ENCODE data around the gene CFDP1. TPM values are rescaled to one million over a fixed set of nuclear protein-coding genes. Genes with fewer than 3 reads are reported as not detected.
"Not testable (repeated sequence)": the region's sequence is repeated elsewhere in the genome, so short reads cannot be mapped to it uniquely, and the experiment has no call there.

The CFDP1 gene
- total and polyA plus RNA-seq, 4 donors: 55.4 to 164 (median 132) TPM

DNA sequence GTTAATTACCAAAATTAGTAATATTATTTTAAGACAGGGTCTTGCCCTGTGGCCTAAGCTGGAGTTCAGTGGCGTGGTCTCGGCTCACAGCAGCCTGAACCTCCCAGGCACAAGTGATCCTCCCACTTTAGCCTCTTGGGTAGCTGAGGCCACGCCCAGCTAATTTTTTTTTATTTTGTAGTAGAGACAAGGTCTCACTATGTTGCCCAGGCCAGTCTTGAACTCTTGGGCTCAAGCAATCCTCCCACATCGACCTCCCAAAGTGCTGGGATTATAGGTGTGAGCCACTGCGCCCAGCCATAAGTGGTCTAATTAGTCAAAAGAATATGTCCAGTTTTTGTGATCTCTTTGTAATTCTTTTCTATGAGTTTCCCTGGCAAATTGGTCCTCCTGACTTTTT, 12.0 kb upstream of the CFDP1 start:
- no CpG with 5 or more reads among the region's 5 CpGs for WGBS (ENCODE audit: insufficient coverage)
- Histone ChIP-seq H3K9me3 (ENCODE audit: control insufficient read depth, insufficient read depth, low read length) (no peaks in the 10 kb centered on the region), H3K36me3 (ENCODE audit: control insufficient read depth, insufficient read depth, low read length) (peaks cover 9% of the 10 kb centered on the region), H3K4me1 (ENCODE audit: control insufficient read depth, insufficient read depth, low read length) (no peaks in the 10 kb centered on the region), H3K4me3 (ENCODE audit: low read depth, low read length) (no peak overlapping the region), H3K27me3 (ENCODE audit: control insufficient read depth, insufficient read depth, low read length) (no peaks in the 10 kb centered on the region), H3K27ac (ENCODE audit: low read depth, low read length) (no peak overlapping the region)
- no peak for DNase-seq (ENCODE audit: low read depth in 4 of 6, low spot score in 6 of 6)

DNA sequence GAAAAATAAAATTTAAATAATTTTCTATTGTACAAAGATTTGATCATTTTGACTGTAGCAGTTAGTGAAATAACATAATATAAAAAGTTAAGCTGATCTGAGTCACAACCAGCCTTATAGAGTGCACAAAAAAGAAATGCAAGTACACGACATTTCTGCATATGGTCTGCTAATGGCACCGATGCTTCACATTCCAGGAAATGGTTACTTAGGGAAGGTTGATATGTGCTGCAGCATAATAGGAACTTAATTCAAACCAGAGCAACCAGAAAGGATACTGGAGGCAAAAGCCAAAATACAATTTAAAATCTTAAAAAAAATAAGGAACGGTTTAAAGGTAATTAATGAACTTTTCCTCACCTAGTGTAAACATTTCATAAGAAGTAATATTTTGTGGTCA, 10.0 kb upstream of the CFDP1 start:
- DNase-seq (ENCODE audit: low read depth in 4 of 6, low spot score in 6 of 6): no peak
- H3K27ac ChIP-seq (ENCODE audit: low read depth, low read length): no peak overlapping the region
- no peaks in the 10 kb centered on the region for H3K27me3 ChIP-seq (ENCODE audit: control insufficient read depth, insufficient read depth, low read length)
- WGBS (ENCODE audit: insufficient coverage): no CpG with 5 or more reads among the region's 3 CpGs
- H3K4me1 ChIP-seq (ENCODE audit: control insufficient read depth, insufficient read depth, low read length): no peaks in the 10 kb centered on the region
- peaks cover 1% of the 10 kb centered on the region for H3K36me3 ChIP-seq (ENCODE audit: control insufficient read depth, insufficient read depth, low read length)
- H3K9me3 ChIP-seq (ENCODE audit: control insufficient read depth, insufficient read depth, low read length): no peaks in the 10 kb centered on the region
- H3K4me3 ChIP-seq (ENCODE audit: low read depth, low read length): no peak overlapping the region

DNA sequence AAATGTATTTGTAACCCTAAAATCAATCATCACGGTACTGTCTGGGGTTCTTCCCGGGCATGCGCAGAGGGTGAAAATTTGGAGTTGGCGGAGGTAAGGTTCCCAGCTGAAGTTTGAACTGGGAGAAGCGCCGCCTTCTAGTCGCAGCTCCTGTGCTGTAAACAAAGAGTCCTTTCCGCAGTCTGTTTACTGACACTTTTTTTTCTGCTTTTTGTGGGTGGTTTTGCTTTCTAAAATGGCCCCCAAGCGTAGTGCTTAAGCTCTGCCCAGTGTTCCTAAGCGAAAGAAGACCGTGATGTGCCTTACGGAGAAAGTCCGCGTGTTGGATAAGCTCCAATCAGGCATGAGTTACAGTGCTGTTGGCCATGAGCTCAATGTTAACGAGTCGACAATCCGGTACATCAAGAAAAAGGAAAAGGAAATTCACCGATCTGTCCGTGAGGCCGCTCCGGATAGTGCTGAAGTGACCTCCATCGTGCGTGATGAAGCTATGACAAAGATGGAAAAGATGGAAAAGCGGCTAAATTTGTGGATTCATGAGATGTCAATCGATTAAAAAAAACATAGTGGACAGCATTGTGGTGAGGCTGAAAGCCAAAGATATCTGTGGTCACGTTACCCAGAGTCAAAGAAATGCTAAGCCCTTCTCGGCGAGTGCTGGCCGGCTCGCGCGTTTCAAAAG, 570 bp upstream of the CFDP1 start:
- Histone ChIP-seq H3K9me3 (ENCODE audit: control insufficient read depth, insufficient read depth, low read length) (no peaks in the 10 kb centered on the region), H3K36me3 (ENCODE audit: control insufficient read depth, insufficient read depth, low read length) (peaks cover 3% of the 10 kb centered on the region), H3K27ac (ENCODE audit: low read depth, low read length) (peak overlapping the region; percentile 97), H3K27me3 (ENCODE audit: control insufficient read depth, insufficient read depth, low read length) (no peaks in the 10 kb centered on the region), H3K4me3 (ENCODE audit: low read depth, low read length) (peak overlapping the region; percentile 98), H3K4me1 (ENCODE audit: control insufficient read depth, insufficient read depth, low read length) (peaks cover 34% of the 10 kb centered on the region)
- peak in 5 of 6 donors; percentile 68 to 97 (median 82) for DNase-seq (ENCODE audit: low read depth in 4 of 6, low spot score in 6 of 6)
- WGBS (ENCODE audit: insufficient coverage): 2% methylated on average over 30 of the region's 32 CpGs

DNA sequence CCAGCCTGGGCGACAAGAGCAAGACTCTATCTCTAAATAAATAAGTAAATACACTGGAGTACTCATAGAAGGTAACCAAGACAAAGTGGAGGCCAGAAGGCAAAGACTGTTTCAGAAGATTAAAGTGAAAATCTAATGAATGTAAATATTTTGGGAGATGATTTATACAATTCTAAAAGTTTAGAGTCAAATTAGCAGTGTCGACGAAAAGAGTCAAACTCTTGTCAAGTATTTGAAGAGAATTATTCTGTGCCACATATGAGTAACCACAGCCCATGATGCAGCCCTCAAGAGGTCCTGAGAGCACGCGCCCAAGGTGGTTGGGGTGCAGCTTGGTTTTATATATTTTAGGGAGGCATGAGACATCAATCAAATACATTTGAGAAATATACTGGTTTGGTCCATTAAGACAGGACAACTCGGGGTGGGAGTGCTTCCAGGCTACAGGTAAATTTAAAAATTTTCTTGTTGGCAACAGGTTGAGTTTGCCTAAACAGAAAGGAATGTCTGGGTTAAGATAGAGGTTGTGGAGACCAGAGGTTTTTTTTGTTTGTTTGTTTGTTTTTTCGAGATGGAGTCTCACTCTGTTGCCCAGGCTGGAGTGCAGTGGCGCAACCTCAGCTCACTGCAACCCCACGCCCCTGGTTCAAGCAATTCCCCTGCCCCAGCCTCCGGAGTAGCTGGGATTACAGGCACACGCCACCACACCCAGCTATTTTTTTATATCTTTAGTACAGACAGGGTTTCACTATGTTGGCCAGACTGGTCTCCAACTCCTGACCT, 3.5 kb downstream of the CFDP1 start:
- WGBS (ENCODE audit: insufficient coverage): 93% methylated on average over 3 of the region's 11 CpGs
- H3K27ac ChIP-seq (ENCODE audit: low read depth, low read length): no peak overlapping the region
- H3K4me3 ChIP-seq (ENCODE audit: low read depth, low read length): no peak overlapping the region

DNA sequence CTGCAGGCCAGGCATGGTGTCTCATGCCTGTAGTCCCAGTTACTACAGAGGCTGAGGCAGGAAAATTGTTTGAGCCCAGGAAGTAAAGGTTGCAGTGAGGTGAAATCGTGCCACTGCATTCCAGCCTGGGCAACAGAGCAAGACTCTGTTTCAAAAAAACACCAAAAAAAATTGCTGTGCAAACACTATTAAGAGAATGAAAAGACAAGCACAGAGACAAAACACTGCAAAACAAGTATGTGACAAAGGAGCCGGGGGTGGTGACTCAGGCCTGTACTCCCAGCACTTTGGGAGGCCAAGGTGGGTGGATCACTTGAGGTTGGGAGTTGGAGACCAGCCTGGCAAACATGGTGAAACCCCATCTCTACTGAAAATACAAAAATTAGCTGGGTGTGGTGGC, 6.8 kb downstream of the CFDP1 start:
- not testable (repeated sequence) for H3K36me3 ChIP-seq (ENCODE audit: control insufficient read depth, insufficient read depth, low read length); H3K27ac ChIP-seq (ENCODE audit: low read depth, low read length); H3K9me3 ChIP-seq (ENCODE audit: control insufficient read depth, insufficient read depth, low read length); DNase-seq (ENCODE audit: low read depth in 4 of 6, low spot score in 6 of 6); H3K27me3 ChIP-seq (ENCODE audit: control insufficient read depth, insufficient read depth, low read length); H3K4me1 ChIP-seq (ENCODE audit: control insufficient read depth, insufficient read depth, low read length); H3K4me3 ChIP-seq (ENCODE audit: low read depth, low read length)
- no CpG with 5 or more reads among the region's 2 CpGs for WGBS (ENCODE audit: insufficient coverage)

More for the DNA sequence above, 3.5 kb downstream of the CFDP1 start:
- no peak for DNase-seq (ENCODE audit: low read depth in 4 of 6, low spot score in 6 of 6)
- H3K27me3 ChIP-seq (ENCODE audit: control insufficient read depth, insufficient read depth, low read length): no peaks in the 10 kb centered on the region
- H3K9me3 ChIP-seq (ENCODE audit: control insufficient read depth, insufficient read depth, low read length): no peaks in the 10 kb centered on the region
- peaks cover 5% of the 10 kb centered on the region for H3K36me3 ChIP-seq (ENCODE audit: control insufficient read depth, insufficient read depth, low read length)
- peaks cover 30% of the 10 kb centered on the region for H3K4me1 ChIP-seq (ENCODE audit: control insufficient read depth, insufficient read depth, low read length)

DNA sequence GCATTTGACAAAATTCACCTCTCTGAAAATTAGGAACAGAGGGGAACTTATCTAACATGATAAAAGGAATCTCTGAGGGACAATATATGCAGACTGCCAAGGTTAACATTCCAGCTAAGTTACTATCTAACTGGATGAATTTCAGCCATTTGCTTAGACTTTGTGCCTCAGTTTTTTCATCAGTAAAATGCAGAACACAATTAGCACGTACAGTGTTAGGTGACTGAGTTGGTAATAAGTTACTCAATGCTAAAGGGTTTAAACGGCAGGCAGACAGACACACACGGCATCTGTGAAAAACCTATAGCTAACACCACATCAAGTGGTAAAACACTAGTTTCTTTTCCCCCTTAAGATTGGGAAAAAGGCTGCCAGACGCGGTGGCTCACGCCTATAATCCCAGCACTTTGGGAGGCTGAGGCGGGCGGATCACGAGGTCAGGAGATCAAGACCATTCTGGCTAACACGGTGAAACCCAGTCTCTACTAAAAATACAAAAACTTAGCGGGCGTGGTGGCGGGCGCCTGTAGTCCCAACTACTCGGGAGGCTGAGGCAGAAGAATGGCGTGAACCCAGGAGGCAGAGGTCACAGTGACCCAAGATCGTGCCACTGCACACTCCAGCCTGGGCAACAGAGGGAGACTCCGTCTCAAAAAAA, 9.1 kb downstream of the CFDP1 start:
- DNase-seq (ENCODE audit: low read depth in 4 of 6, low spot score in 6 of 6); H3K36me3 ChIP-seq (ENCODE audit: control insufficient read depth, insufficient read depth, low read length); H3K9me3 ChIP-seq (ENCODE audit: control insufficient read depth, insufficient read depth, low read length); H3K27ac ChIP-seq (ENCODE audit: low read depth, low read length); H3K4me1 ChIP-seq (ENCODE audit: control insufficient read depth, insufficient read depth, low read length); H3K27me3 ChIP-seq (ENCODE audit: control insufficient read depth, insufficient read depth, low read length); H3K4me3 ChIP-seq (ENCODE audit: low read depth, low read length): not testable (repeated sequence)
- WGBS (ENCODE audit: insufficient coverage): 89% methylated on average over 10 of the region's 18 CpGs

DNA sequence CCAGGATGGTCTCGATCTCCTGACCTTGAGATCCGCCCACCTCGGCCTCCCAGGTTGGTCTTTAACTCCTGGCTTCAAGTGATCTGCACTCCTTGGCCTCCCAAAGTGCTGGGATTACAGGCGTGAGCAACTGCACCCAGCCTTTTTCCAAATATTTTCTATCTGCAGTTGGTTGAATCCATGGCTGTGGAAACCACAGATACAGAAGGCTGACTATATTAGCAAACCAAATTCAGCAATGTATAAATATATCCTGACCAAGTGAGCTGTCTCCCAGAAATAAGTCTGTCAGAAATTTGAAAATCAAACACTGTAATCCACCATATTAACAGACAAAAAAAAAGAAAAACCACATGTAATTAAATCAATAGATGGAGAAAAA, 9.6 kb downstream of the CFDP1 start:
- no peak for DNase-seq (ENCODE audit: low read depth in 4 of 6, low spot score in 6 of 6)
- H3K27me3 ChIP-seq (ENCODE audit: control insufficient read depth, insufficient read depth, low read length): no peaks in the 10 kb centered on the region
- WGBS (ENCODE audit: insufficient coverage): 89% methylated on average over 4 of the region's 4 CpGs
- no peak overlapping the region for H3K27ac ChIP-seq (ENCODE audit: low read depth, low read length)
- H3K4me1 ChIP-seq (ENCODE audit: control insufficient read depth, insufficient read depth, low read length): no peaks in the 10 kb centered on the region
- H3K4me3 ChIP-seq (ENCODE audit: low read depth, low read length): no peak overlapping the region
- no peaks in the 10 kb centered on the region for H3K9me3 ChIP-seq (ENCODE audit: control insufficient read depth, insufficient read depth, low read length)
- peaks cover under 1% of the 10 kb centered on the region for H3K36me3 ChIP-seq (ENCODE audit: control insufficient read depth, insufficient read depth, low read length)

DNA sequence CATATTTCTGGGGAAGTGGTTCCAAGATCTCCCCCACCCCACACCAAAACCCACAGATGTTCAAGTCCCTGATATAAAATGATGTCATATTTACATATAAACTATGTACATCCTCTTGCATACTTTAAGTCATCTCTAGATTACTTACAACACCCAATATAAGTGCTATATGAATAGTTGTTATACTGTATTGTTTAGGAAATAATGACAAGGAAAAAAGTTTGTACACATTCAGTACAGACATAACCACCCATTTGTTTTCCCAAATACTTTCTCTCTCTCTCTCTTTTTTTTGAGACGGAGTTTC, 11.5 kb downstream of the CFDP1 start:
- no peaks in the 10 kb centered on the region for H3K9me3 ChIP-seq (ENCODE audit: control insufficient read depth, insufficient read depth, low read length)

DNA sequence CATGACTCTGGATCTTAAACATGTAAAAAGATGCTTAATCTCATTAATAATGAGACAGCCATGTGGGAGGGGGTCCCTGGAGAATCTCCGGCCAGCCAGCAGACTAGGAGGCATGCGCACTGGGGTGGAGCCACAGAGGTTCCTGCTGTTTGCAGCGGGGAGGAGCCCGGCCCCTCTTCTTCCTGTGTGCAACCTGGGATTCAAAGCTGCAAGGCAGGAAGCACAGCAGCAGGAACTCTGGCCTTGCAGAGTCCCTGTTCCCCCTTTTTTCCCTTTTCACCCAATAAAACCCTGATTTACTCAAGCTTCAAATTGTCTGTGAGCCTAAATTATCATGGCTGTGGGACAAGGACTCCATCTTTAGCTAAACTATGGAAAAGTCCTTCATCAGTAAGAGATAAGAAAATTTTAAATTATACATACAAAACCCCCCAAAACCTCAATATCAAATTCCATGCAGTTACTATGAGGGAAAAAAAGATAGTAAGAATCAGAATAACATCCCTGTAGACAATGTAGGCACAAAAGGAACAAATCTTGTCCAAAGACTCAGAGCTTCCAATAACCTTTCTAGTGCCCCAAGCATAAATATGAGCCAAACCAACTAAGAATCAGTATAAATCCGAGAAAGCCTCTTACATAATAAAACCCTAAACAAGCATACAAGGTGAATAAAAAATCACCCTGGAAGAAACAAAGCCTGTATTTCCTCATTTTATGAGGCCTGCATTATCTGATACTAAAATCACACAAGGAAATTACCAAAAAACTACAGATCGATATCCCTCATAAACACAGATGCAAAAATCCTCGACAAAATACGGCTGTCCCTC, 12.1 kb downstream of the CFDP1 start:
- H3K4me3 ChIP-seq (ENCODE audit: low read depth, low read length): no peak overlapping the region
- 18% methylated on average over 5 of the region's 8 CpGs for WGBS (ENCODE audit: insufficient coverage)
- no peaks in the 10 kb centered on the region for H3K4me1 ChIP-seq (ENCODE audit: control insufficient read depth, insufficient read depth, low read length)
- H3K9me3 ChIP-seq (ENCODE audit: control insufficient read depth, insufficient read depth, low read length): no peaks in the 10 kb centered on the region
- DNase-seq (ENCODE audit: low read depth in 4 of 6, low spot score in 6 of 6): peak in 2 of 6 donors; percentile 42 to 69
- no peaks in the 10 kb centered on the region for H3K27me3 ChIP-seq (ENCODE audit: control insufficient read depth, insufficient read depth, low read length)
- H3K27ac ChIP-seq (ENCODE audit: low read depth, low read length): no peak overlapping the region
- no peaks in the 10 kb centered on the region for H3K36me3 ChIP-seq (ENCODE audit: control insufficient read depth, insufficient read depth, low read length)

More for the DNA sequence above, 11.5 kb downstream of the CFDP1 start:
- Histone ChIP-seq H3K27me3 (ENCODE audit: control insufficient read depth, insufficient read depth, low read length) (no peaks in the 10 kb centered on the region), H3K4me3 (ENCODE audit: low read depth, low read length) (no peak overlapping the region), H3K4me1 (ENCODE audit: control insufficient read depth, insufficient read depth, low read length) (no peaks in the 10 kb centered on the region), H3K27ac (ENCODE audit: low read depth, low read length) (no peak overlapping the region), H3K36me3 (ENCODE audit: control insufficient read depth, insufficient read depth, low read length) (no peaks in the 10 kb centered on the region)
- 100% methylated on average over 1 of the region's 1 CpG for WGBS (ENCODE audit: insufficient coverage)
- DNase-seq (ENCODE audit: low read depth in 4 of 6, low spot score in 6 of 6): no peak
